Measurements from ENCODE around the gene KRT2. TPM values are rescaled to one million over a fixed set of nuclear protein-coding genes. Genes with fewer than 3 reads are reported as not detected.

KRT2 gene
- total and polyA plus RNA-seq, 10 of the 15 experiments (the other 5 are each of a cell fraction or from before 2014, with no cell fraction given): 0.08 to 0.12 TPM; not detected in 8

GRCh38 chr12:52627395-52628110, 24.5 kb downstream of the KRT2 start (continued):
- TF ChIP-seq SKIL (IDR thresholded peaks at IDR 0.05; ENCODE audit: low read depth, poor library complexity, severe bottlenecking) (no peak), CBFB (IDR thresholded peaks at IDR 0.05; ENCODE audit: low read depth) (no peak), REST (IDR thresholded peaks at IDR 0.05; ENCODE audit: low read depth, low read length) (no peak), KDM1A (IDR thresholded peaks at IDR 0.05; ENCODE audit: borderline replicate concordance) (no peak), SIX5 (IDR thresholded peaks at IDR 0.05; ENCODE audit: low read depth, low read length, severe bottlenecking) (no peak)

GRCh38 chr12:52622349-52622748, 29.7 kb downstream of the KRT2 start:
- Histone ChIP-seq H3K4me2 (ENCODE audit: control insufficient read depth, insufficient read depth) (no peak overlapping the region), H3K9ac (ENCODE audit: control insufficient read depth, insufficient read depth, low read length) (no peak overlapping the region), H3K36me3 (ENCODE audit: control insufficient read depth in 2 of 2, insufficient read depth in 2 of 2, low read length in 1 of 2) (no peaks in the 10 kb centered on the region), H4K20me1 (ENCODE audit: control insufficient read depth, insufficient read depth) (no peaks in the 10 kb centered on the region), H3K27me3 (replicated peaks in 1 of 2; ENCODE audit: control insufficient read depth in 2 of 2, insufficient read depth in 2 of 2, low read length in 1 of 2) (peaks cover 0 to 1% of the 10 kb centered on the region in 2 experiments; a peak in 3 of 4 replicates), H3K4me1 (ENCODE audit: control insufficient read depth, insufficient read depth, low read length) (no peaks in the 10 kb centered on the region), H3K79me2 (ENCODE audit: control insufficient read depth, insufficient read depth, low read length) (no peaks in the 10 kb centered on the region), H3K9me3 (replicated peaks; ENCODE audit: control insufficient read depth, insufficient read depth, low read length) (no peaks in the 10 kb centered on the region), H3K4me3 (no peak overlapping the region), H2AFZ (ENCODE audit: control insufficient read depth, low read depth, low read length) (no peak overlapping the region), H3K27ac (ENCODE audit: control insufficient read depth, insufficient read depth) (no peak overlapping the region)
- WGBS (ENCODE audit: insufficient coverage, insufficient replicate concordance, low lambda C conversion rate, missing lambda C conversion rate): 11% methylated on average over 5 of the region's 5 CpGs
- no peak for FAIRE-seq
- ChIA-PET RAD21 (ENCODE audit: unreplicated experiment) (no interaction called here), SMC1A (ENCODE audit: uncharacterized antibody, unreplicated experiment) (no interaction called here), POLR2A (no interaction called here), CTCF (no interaction called here)
- BruUV-seq (replicated peaks): no TSS peak
- ATAC-seq: no peak
- intact Hi-C loops (cut with micrococcal nuclease; ENCODE audit: unreplicated experiment) (no loop called here), in situ Hi-C loops (cut with MboI) (no loop called here)
- no peak for DNase-seq (ENCODE audit: low read depth, low spot score)
- no peak for TF ChIP-seq SMAD1 (IDR thresholded peaks at IDR 0.05; ENCODE audit: low read depth, partially characterized antibody)
- no peak for TF ChIP-seq BACH1 (IDR thresholded peaks at IDR 0.05; ENCODE audit: borderline replicate concordance)
- TF ChIP-seq RUNX3 (IDR thresholded peaks at IDR 0.05; ENCODE audit: low read length): no peak
- TF ChIP-seq ZBED1 (IDR thresholded peaks at IDR 0.05; ENCODE audit: borderline replicate concordance): no peak
- no peak for TF ChIP-seq NR2C2 (IDR thresholded peaks at IDR 0.05; ENCODE audit: borderline replicate concordance, control insufficient read depth, insufficient read length, low read depth)
- no peak for TF ChIP-seq USF2 (IDR thresholded peaks at IDR 0.05; ENCODE audit: borderline replicate concordance, low read depth, low read length)

Data from GM12878 (cell line).